Skeletal muscle cell (primary cell): ENCODE measurements around the gene DIS3.
"Not testable (repeated sequence)": the region's sequence is repeated elsewhere in the genome, so short reads cannot be mapped to it uniquely, and the experiment has no call there.

Experiments used
- DNase-seq: peaks from one replicate; pipeline ENCODE4 v3.0.0-alpha.2; 2010; ENCODE audit warnings: low read depth
- H3K4me3 ChIP-seq: 2 replicates; pipeline ENCODE4 v1.5.1; 2011; ENCODE audit warnings: low read depth, mild to moderate bottlenecking, control low read depth, low read length, moderate library complexity

DIS3 gene

GRCh38 chr13:72781451-72782439 is at the start of gene DIS3, which contains the start of gene PIBF1:
TSS of gene DIS3 (minus strand) at chr13:72781900. CDS start at chr13:72781832, 68 bp downstream.
TSS of gene PIBF1 (plus strand) at chr13:72782133. CDS start at chr13:72783470, 1,337 bp downstream.
- H3K4me3 ChIP-seq: peak within 1 kb of the TSS; percentile 91
- peak; percentile 95 for DNase-seq

- no peak for DNase-seq
Measured at GRCh38 chr13:72823724-72824123, 42.0 kb upstream of the DIS3 start.

GRCh38 chr13:72823081-72823480 is 41.4 kb upstream of the DIS3 start:
- no peak for DNase-seq
- no peak overlapping the region for H3K4me3 ChIP-seq

More at GRCh38 chr13:72823724-72824123, 42.0 kb upstream of the DIS3 start:
- H3K4me3 ChIP-seq: no peak overlapping the region

GRCh38 chr13:72820898-72821279 is 39.2 kb upstream of the DIS3 start:
- DNase-seq: no peak
- no peak overlapping the region for H3K4me3 ChIP-seq

GRCh38 chr13:72820156-72820897 is 38.6 kb upstream of the DIS3 start:
- peak; percentile 9 for DNase-seq

GRCh38 chr13:72808917-72809500 is 27.3 kb upstream of the DIS3 start:
- no peak overlapping the region for H3K4me3 ChIP-seq
- DNase-seq: no peak

More at GRCh38 chr13:72820156-72820897, 38.6 kb upstream of the DIS3 start:
- no peak overlapping the region for H3K4me3 ChIP-seq

GRCh38 chr13:72806514-72806913 is 24.8 kb upstream of the DIS3 start:
- not testable (repeated sequence) for DNase-seq, H3K4me3 ChIP-seq

GRCh38 chr13:72805676-72806346 is 24.1 kb upstream of the DIS3 start:
- no peak overlapping the region for H3K4me3 ChIP-seq
- no peak for DNase-seq

- no peak for DNase-seq
- no peak overlapping the region for H3K4me3 ChIP-seq
Measured at GRCh38 chr13:72804301-72804700, 22.6 kb upstream of the DIS3 start.

- DNase-seq: no peak
- H3K4me3 ChIP-seq: no peak overlapping the region
Measured at GRCh38 chr13:72798817-72799216, 17.1 kb upstream of the DIS3 start.

- no peak for DNase-seq
- H3K4me3 ChIP-seq: no peak overlapping the region
Measured at GRCh38 chr13:72792640-72793039, 10.9 kb upstream of the DIS3 start.

GRCh38 chr13:72788831-72789230 is 7.1 kb upstream of the DIS3 start:
- H3K4me3 ChIP-seq: no peak overlapping the region
- no peak for DNase-seq

GRCh38 chr13:72784679-72785078 is 3.0 kb upstream of the DIS3 start:
- not testable (repeated sequence) for H3K4me3 ChIP-seq, DNase-seq

GRCh38 chr13:72782717-72783116 is 1.0 kb upstream of the DIS3 start:
- peak overlapping the region; percentile 91 for H3K4me3 ChIP-seq
- no peak for DNase-seq

- DNase-seq: no peak
- H3K4me3 ChIP-seq: no peak overlapping the region
Measured at GRCh38 chr13:72774019-72774418, 7.7 kb downstream of the DIS3 start.

- H3K4me3 ChIP-seq: no peak overlapping the region
- no peak for DNase-seq
Measured at GRCh38 chr13:72763411-72763810, 18.3 kb downstream of the DIS3 start.

- DNase-seq: no peak
- no peak overlapping the region for H3K4me3 ChIP-seq
Measured at GRCh38 chr13:72760189-72760588, 21.5 kb downstream of the DIS3 start.

- H3K4me3 ChIP-seq: no peak overlapping the region
- DNase-seq: no peak
Measured at GRCh38 chr13:72757792-72758535, 23.7 kb downstream of the DIS3 start.

GRCh38 chr13:72754111-72754510 is 27.6 kb downstream of the DIS3 start:
- no peak overlapping the region for H3K4me3 ChIP-seq

More at GRCh38 chr13:72754111-72754510, 27.6 kb downstream of the DIS3 start:
- DNase-seq: no peak
